HG02623 (cell line): ENCODE measurements around the gene DIAPH3.

Experiments
- ATAC-seq: cut with Tn5 transposase; IDR thresholded peaks from one replicate; pipeline ENCODE4 v1.9.1; 2021; ENCODE audit warnings: moderate library complexity; ENCODE audit not compliant: unreplicated experiment

Gene DIAPH3

DNA sequence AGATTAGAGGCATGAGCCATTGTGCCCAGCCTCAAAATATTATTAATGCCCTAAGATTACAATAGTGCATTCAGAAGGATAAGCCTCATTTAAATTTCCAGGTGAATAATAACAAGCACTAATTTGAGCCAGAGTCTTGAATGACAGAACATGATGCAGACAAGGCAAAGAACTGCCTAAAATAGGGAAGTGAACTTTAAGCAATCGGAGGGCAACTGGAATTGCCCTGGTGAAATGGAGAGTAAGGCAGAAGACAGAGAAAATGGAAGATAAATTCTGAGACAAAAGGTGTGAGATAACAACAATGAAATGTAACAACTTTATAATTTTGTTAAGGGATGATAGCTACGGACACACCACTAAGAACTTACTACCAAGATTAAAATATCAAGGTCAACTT lies 199.9 kb downstream of the DIAPH3 start:
- ATAC-seq, result no peak

DNA sequence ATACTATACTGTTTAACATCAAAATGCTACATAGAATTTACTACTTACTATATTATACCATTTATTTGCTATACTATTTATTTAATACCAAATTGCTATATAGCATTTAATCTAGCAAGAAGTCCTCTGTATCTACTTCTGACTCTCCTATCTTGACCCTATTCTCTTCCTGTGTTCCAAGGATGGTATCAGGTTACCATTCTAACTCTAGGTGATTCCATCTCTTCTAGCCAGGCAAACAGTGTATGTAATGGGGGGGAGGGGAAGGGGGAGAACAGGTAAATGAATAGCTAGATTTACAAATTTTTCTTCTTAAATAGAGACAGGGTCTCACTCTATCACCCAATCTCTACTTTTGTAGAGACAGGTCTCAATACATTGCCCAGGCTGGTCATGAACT lies 200.3 kb downstream of the DIAPH3 start:
- ATAC-seq, result no peak

DNA sequence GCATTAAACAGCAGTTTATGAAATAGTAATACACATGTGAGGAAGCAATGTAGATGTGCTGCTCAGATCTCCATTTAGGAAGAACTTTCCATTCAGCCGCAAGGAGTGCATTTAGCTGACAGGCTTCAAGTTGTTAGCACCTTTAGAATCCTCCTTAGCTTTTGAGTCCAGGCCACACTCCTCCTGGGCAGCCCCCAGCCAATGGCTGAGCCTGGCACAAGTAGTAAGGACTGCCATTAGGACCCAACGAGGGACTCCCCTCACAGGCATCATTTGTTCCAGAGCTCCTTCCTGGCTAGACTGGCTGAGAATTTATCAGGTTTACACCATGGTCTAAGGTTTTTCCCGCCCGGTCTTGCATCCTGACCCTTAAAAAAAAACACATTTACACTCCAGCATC lies 201.4 kb downstream of the DIAPH3 start:
- ATAC-seq, result no peak

DNA sequence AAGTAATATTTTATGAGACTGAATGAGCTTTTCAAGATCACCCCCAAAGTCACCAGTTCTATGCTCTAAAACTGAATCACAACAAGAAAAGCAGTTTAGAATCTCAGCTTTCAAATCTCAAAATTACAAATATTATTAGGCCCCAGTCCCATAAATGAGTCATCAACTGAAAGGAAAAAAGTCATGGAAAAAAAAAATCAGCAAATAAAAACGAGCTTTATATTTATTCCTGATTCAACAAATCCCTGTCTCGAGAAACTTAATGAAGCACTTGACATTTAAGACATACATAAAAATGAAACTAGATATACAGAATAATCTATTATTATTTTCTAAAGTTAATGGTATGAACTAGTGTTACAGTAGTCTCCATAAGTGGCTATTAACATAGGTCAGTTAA lies 203.0 kb downstream of the DIAPH3 start:
- no peak for ATAC-seq

DNA sequence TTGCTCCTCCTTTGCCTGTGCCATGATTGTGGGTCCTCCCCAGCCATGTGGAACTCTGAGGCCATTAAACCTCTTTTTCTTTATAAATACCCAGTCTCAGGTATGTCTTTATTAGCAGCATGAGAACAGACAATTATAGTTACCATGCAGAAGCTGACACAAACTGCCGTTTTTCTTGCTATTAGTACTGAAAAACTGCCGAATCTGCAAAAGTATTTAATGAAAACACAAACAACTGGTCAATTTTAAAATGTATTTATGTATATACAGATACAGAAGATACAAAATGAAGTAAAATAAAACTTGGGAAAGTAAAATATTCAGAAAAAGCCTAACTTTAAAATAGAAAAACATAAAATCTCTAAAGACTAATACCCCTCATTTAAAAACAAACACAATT lies 206.3 kb downstream of the DIAPH3 start:
- no peak for ATAC-seq

DNA sequence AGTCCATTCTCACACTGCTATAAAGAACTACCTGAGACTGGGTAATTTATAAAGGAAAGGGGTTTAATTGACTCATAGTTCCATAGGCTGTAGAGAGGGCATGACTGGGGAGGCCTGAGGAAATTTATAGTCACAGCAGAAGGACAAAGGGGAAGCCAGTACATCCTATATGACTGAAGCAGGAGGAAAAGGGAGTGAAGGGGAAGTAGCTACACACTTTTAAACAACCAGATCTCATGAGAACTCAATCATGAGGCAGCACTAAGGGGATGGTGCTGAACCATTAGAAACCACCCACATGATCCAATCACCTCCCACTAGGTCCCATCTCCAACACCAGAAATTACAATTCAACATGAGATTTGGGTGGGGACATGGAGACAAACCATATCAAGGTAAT lies 209.1 kb downstream of the DIAPH3 start:
- ATAC-seq, result no peak

DNA sequence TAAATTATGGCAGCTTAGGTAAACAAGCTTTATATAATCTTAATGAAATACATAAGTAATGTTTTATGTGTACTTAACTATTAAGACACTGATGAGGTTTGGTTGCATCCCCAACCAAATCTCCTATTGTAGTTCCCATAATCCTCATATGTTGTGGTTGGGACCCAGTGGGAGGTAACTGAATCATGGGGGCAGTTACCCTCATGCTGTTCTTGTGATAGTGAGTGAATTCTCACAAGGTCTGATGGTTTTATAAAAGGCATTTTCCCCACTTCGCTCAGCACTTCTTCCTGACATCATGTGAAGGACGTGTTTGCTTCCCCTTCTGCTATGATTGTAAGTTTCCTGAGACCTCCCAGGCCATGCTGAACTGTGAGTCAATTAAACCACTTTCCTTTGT lies 212.7 kb downstream of the DIAPH3 start:
- no peak for ATAC-seq

DNA sequence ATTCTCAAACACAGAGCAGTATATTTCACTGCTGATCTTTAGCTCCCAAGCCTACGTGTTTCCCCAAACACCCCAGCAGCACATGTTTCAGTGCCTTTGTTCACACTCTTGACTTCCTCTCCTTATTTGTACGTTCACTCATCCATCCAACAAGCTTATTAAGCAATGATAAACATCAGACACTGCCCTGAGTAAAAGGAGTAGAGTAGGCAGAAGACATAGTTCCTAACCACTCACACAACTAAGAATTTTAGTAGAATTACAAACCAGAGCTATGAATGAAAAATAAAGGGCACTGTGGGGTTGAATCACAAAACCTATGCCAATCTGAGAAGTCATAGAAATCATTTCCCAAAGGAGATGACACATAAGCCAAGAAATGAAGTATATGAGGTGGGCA lies 213.5 kb downstream of the DIAPH3 start:
- ATAC-seq, result no peak

DNA sequence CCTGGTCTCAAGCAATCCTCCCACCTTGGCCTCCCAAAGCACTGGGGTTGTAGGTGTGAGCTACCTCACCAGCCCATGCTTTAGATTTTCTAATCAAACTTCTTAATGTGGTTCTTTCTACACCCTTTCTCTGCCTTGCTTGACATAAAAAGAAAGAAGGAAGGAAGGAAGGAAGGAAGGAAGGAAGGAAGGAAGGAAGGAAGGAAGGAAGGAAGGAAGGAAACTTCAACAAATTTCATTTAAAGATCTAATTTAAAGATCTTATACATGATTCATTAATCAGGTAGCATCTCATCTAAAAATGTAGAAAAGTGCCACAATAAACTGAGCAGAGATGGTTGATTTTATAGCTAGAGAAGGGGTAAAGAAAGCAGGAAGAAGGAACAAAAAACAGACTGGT lies 215.0 kb downstream of the DIAPH3 start:
- ATAC-seq, result no peak

DNA sequence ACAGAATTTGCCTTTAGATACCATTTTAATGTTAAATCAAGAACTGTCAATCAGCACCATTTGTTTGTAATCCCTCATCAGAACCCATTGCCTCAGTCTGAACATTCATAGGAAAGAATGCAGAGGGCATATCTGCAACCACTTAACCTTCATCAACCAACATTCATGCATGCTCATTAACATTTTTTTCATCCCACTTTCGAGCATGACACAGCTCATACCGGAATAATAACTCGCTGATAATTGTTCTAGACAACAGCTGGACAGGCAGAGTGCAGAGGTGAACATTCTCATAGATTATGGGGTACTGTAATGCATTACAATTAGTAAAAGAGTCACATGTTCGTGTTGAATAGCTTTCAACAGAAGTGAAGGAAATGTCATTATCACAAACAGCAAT lies 216.8 kb downstream of the DIAPH3 start:
- no peak for ATAC-seq

DNA sequence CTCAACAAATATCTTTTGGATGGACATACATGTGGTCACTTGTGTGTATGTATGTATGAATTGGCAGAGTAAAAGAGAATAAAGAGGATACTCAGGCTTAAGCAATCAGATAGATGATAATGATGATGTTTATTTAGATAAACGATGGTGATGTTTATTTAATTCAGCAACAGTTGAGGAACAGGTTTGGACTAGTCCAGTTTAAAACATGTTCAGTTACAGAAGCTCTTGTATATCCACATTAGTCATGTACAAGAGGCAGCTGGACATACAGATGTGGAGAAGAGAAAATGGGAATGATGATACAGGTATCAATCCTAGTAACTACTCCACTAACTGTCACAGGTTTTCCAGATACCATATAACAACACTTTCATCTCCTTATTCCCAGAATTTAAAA lies 232.1 kb downstream of the DIAPH3 start:
- no peak for ATAC-seq

DNA sequence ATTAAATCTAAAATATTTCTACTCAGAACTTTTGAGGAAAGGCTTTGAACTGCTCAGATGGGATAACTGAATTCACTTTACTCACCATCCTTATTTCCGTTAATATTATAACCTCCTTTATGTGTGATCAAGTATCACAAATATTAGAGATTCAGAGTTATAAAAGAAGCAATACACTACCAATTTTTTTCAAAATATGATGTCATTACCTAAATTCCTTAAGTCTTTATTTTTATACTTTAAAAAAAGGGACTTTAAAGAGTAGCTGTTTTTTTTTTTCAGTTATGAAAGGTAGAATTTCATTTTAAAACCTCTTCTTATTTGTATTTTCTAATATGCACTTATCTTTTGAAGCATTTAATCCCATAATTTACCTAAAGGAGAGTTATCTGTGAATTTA lies 239.5 kb downstream of the DIAPH3 start:
- no peak for ATAC-seq

DNA sequence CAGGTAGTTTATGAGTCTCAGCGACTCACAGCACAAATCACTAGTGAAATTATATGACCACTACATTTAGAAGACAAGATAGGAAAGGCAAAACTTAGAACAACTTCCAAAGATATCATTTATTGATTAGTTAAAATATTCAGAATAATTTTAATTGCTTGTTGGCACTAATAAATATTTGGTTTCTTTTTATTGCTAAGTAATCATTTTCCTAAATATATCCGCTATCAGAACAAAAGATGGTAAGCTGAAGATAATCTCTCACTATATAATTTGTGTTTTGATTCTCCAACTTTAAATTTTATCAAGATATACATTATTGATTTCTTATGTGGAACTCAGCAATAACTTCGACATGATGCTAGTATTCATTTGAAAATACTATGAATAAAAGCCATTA lies 248.5 kb downstream of the DIAPH3 start:
- ATAC-seq, result no peak

DNA sequence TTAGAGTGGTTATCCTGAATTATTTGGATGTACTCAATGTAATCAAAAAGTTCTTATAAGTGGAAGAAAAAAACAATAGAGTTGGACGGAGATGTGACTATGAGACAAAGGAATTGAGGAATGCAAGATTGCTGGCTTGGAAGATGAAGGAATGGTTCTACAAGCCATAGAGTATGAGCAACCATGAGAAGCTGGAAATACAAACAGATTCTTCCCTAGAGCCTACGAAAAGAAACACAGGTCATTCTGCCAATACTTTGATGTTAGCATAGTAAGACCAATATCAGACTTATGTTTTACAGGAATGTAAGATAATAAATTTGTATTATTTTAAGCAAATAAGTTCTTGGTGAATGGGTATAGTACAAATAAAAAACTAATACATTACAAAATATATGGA lies 249.2 kb downstream of the DIAPH3 start:
- ATAC-seq, result no peak

DNA sequence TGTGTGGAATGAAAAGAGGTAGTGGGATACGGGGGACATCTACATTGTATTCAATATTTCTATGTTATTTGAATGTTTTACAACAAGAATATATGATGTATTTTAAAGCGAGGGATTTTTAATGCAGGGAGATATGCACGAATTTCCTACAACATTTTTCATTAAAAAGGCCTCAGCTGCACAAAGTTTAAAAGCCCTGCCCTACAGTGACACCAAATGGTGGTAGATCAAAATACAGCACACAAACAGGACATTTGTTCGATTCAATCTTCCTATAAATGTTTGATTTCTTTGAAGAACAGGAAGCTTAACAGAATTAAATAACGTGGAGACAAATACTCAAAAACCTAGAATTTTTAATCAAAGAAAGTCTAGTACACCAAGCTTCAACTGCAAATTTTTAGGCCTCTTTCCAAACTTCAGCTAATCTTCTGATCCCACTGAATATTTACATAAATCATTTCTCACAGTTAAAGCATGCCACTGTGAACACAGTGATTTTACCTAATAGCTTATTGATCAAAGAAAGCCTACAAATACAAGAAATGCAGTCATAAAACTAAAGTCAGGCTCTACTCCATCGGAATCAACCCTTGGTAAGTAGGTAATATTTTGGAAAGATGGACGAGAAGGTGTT lies 257.2 kb downstream of the DIAPH3 start:
- ATAC-seq, result no peak

DNA sequence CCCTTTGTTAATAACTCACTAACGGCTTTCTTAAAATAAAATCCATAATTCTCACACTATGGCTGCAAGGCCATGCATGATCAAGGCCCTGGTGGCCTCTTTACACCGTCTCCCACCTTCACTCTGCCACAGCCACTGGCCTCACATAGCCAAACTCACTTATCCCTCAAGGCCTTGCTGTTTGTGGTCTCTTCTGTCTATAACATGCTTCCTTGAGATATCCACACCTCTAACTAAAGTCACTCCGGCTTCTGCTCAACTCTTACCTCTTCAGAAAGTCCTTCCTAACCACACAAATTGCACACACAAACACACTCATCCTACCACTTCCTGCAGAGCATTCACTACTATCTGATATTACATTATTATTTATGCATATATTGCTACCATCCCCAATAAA lies 262.5 kb downstream of the DIAPH3 start:
- no peak for ATAC-seq

DNA sequence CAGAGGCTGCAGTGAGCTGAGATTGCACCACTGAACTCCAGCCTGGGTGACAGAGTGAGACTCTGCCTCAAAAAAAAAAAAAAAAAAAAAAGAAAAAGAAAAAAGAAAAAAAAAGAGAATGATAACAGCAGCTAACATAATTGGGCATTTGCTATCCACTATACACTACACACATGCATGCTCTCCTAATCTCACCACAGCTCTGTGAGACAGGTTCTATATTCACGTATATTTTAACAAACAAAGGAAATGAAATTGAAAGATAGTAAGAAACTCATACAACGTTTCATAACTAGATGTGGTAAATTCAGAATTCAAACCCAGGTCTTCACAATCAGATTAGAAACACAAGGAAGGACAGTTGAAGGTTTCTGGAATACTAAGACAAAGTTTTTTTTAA lies 265.7 kb downstream of the DIAPH3 start:
- ATAC-seq, result no peak

DNA sequence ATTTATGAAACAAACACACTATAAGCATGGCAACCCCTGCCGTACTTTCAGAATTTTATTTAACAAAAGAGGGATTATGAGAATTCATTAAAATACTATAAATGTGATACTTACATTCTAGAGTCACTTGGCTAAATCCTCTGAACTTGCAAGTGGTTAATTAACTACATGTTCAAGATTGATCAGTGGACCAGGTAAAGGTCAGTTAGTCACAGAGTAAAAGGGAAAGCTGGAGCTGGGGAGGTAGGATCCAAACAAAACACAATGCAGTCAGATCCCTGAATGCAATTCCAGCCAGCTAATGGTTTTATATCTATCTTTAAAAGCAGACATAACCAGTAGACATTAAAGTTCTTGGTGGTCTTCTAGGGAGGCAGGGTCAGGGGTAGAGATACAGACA lies 270.5 kb downstream of the DIAPH3 start:
- no peak for ATAC-seq

DNA sequence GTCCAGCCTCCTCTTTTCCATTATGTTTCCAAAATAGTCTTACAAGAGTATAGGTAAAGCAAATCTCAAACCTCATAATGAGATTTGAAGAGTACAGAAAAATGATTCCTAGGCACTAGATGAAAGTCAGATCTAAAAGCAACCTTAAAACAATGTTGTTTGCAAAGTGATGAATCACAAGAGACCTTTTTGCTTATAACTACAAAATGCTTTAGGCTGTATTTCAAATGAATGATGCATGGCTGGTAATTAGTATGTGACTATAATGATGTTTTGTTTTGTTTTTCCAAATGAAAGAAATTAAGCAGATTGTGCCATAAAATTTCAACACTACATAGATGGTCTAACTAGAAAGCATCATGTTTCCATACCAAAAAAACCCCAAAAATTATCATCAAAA lies 272.7 kb downstream of the DIAPH3 start:
- no peak for ATAC-seq

DNA sequence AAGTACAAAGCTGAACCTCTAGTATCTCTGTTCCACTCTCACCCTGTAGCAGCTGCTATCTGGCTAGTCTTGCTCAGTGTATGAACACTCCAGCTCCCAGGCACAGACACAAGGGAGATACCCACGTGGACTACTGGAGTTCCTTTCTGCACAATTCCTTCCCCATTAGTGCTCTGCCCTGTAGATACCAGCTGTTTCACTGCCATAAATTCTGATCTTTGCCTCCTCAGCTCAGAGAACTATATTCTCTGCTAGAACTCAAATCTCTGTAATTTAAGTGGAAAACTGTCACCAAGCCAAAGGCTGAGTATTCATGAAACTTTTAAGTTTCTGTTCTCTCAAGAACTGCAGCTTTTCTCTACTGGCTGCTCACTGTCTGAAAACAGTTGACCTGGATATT lies 273.7 kb downstream of the DIAPH3 start:
- no peak for ATAC-seq

DNA sequence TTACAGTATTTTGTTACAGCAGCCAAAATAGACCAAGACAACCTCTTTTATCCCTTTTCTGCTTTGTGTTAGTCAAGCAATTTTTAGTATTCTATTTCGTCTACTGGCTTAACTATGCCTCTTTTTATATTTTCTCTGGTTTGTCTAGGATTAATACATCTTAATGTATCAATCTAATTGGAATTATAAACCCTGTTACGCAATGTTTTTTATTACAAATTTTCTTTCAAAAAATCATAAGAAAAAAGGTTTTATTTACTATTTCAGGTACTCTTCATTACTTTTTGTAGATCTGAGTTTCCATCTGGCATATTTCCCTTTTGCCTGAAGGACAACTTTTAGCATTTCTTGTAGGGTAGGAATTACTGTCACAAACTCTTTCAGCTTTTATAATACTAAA lies 275.3 kb downstream of the DIAPH3 start:
- no peak for ATAC-seq

DNA sequence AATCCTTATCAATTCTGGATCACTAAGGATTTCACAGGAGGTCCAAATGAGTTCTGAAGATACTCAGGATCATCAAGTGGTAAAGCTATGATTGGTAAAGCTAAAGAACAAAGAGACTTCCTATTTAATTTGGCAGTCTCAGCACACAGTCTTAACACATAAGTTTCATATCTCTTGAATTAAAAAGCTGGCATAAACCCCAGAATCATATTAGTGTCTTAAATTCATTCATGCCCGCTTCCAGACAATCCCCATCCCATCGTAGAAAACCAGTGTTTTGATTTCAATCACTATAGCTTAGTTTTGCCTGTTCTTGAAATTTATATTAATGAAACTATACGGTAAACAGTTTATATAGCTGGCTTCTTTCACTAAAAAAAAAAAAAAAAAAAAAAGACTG lies 278.7 kb downstream of the DIAPH3 start:
- no peak for ATAC-seq

DNA sequence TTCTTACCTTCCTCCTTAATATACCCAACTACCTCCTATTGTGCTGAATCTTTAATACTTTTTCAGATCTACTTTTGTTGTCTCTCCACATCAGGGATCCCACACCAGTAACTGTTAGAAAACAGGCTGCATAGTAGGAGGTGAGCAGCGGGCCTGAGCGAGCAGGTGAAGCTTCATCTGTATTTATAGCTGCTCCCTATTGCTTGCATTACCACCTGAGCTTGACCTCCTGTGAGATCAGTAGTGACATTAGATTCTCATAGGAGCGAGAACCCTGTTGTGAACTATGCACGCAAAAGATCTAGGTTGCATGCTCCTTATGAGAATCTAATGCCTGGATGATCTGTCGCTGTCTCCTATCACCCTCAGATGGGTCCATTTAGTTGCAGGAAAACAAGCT lies 279.8 kb downstream of the DIAPH3 start:
- no peak for ATAC-seq

DNA sequence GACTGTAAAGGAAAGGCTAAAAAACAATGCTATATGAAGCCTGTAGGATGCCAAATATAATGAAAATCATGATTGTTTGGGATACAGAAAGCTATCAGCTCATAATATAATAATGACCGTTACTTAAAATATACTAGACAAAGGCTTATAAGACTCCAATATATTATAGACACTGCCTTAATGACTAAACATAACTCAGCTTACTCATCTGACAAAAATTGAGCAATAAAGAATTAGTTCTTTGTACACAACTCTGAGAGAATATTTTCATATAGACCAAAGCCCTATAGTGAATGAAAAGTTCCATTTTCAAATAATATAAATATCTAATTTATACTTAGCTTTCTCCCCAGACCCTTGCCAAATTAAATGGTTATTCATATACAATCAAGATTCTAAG lies 283.3 kb downstream of the DIAPH3 start:
- no peak for ATAC-seq
